Smooth muscle cell (in vitro differentiated cells): ENCODE measurements around the gene MYO19. TPM values are rescaled to one million over a fixed set of nuclear protein-coding genes. Genes with fewer than 3 reads are reported as not detected.

Experiments used
- DNase-seq: peaks from one replicate; lab custom pipeline; 2025; ENCODE audit not compliant: unreplicated experiment; lab: John Stamatoyannopoulos, UW
- H2AFZ ChIP-seq: fragments of 200-600 bp; sonication (generic); 2 replicates; pipeline ENCODE4 v1.6.0; 2016; ENCODE audit warnings: antibody characterized with exemption, low read depth, mild to moderate bottlenecking
- H3F3A ChIP-seq: fragments of 200-600 bp; sonication (generic); 2 replicates; pipeline ENCODE4 v1.6.0; 2017; ENCODE audit warnings: antibody characterized with exemption, low read depth
- H3K27ac ChIP-seq: fragments of 200-600 bp; sonication (generic); 2 replicates; pipeline ENCODE4 v1.5.1; 2016; ENCODE audit warnings: low read depth, mild to moderate bottlenecking
- H3K27me3 ChIP-seq: fragments of 200-600 bp; sonication (generic); 2 replicates; pipeline ENCODE4 v1.6.1; 2016; ENCODE audit warnings: low read depth, mild to moderate bottlenecking
- H3K36me3 ChIP-seq: fragments of 200-600 bp; sonication (generic); 2 replicates; pipeline ENCODE4 v1.5.1; 2016; ENCODE audit warnings: low read depth
- H3K4me1 ChIP-seq: fragments of 200-600 bp; sonication (generic); 2 replicates; pipeline ENCODE4 v1.5.1; 2016; ENCODE audit warnings: low read depth
- H3K4me2 ChIP-seq: fragments of 200-600 bp; sonication (generic); 2 replicates; pipeline ENCODE4 v1.6.0; 2016; ENCODE audit warnings: mild to moderate bottlenecking
- H3K4me3 ChIP-seq: fragments of 200-600 bp; sonication (generic); 2 replicates; pipeline ENCODE4 v1.5.1; 2016; ENCODE audit warnings: mild to moderate bottlenecking
- H3K79me2 ChIP-seq: fragments of 200-600 bp; sonication (generic); 2 replicates; pipeline ENCODE4 v1.6.0; 2016; ENCODE audit warnings: low read depth, mild to moderate bottlenecking
- H3K9ac ChIP-seq: fragments of 200-600 bp; sonication (generic); 2 replicates; pipeline ENCODE4 v1.6.0; 2016; ENCODE audit warnings: low read depth
- H3K9me3 ChIP-seq: fragments of 200-600 bp; sonication (generic); replicated peaks from 2 replicates; pipeline ENCODE4 v1.5.1; 2016; ENCODE audit warnings: low read depth
- H4K20me1 ChIP-seq: fragments of 200-600 bp; sonication (generic); 2 replicates; pipeline ENCODE4 v1.6.0; 2016; ENCODE audit warnings: low read depth
- CTCF ChIP-seq: fragments of 200-600 bp; sonication (generic); IDR thresholded peaks from 2 replicates; pipeline ENCODE4 v1.5.1; 2017; ENCODE audit warnings: borderline replicate concordance, mild to moderate bottlenecking, antibody characterized with exemption; ENCODE audit not compliant: insufficient read depth, poor library complexity, severe bottlenecking
- WGBS: methylation state at CpG from one replicate; pipeline ENCODE4 v1.1.7; 2016; ENCODE audit warnings: low lambda C conversion rate; 5-methylcytosine and 5-hydroxymethylcytosine counted together
- polyA plus RNA-seq: library from polyadenylated mRNA; unstranded; fragments of >200 nt; fragmentation: Nextera tagmentation; extraction: Ambion mirVana; gene quantifications from 2 replicates; pipeline ENCODE4 v1.2.1, GENCODE V29; 2016
- total RNA-seq: library from RNA; depleted of rRNA; stranded (reverse); fragments of >200 nt; gene quantifications from 2 replicates; pipeline ENCODE4 v1.2.3, GENCODE V29; 2014

The MYO19 gene
- total and polyA plus RNA-seq, 2 experiments from 2014 or later = 20.4 to 34.8 TPM

- Histone ChIP-seq H2AFZ (no peak overlapping the region), H3K36me3 (peaks cover 2% of the 10 kb centered on the region), H3F3A (no peaks in the 10 kb centered on the region), H3K4me2 (no peak overlapping the region), H4K20me1 (no peaks in the 10 kb centered on the region), H3K27me3 (no peaks in the 10 kb centered on the region), H3K79me2 (no peaks in the 10 kb centered on the region), H3K4me3 (no peak overlapping the region), H3K27ac (no peak overlapping the region), H3K9ac (no peak overlapping the region), H3K4me1 (no peaks in the 10 kb centered on the region), H3K9me3 (no peaks in the 10 kb centered on the region)
- TF ChIP-seq CTCF = no peak
- over 99% methylated on average over 6 of the region's 6 CpGs for WGBS
- DNase-seq = no peak
These were observed 27.4 kb downstream of the MYO19 start for GRCh38 chr17:36507266-36507665.

- Histone ChIP-seq H3K27me3 (no peaks in the 10 kb centered on the region), H2AFZ (no peak overlapping the region), H3K36me3 (peaks cover 2% of the 10 kb centered on the region), H3K4me2 (no peak overlapping the region), H3K4me3 (no peak overlapping the region), H3K79me2 (no peaks in the 10 kb centered on the region), H3K27ac (no peak overlapping the region), H3K4me1 (no peaks in the 10 kb centered on the region), H3F3A (no peaks in the 10 kb centered on the region), H3K9ac (no peak overlapping the region), H4K20me1 (no peaks in the 10 kb centered on the region), H3K9me3 (no peaks in the 10 kb centered on the region)
- no peak for TF ChIP-seq CTCF
- DNase-seq = no peak
- 94% methylated on average over 11 of the region's 11 CpGs for WGBS
These were observed 27.8 kb downstream of the MYO19 start for GRCh38 chr17:36506831-36507230.

- no peak overlapping the region for H2AFZ ChIP-seq
- H3K27ac ChIP-seq = no peak overlapping the region
- H3K79me2 ChIP-seq = no peaks in the 10 kb centered on the region
- H3K4me3 ChIP-seq = no peak overlapping the region
- no peaks in the 10 kb centered on the region for H3K27me3 ChIP-seq
- no peaks in the 10 kb centered on the region for H3K4me1 ChIP-seq
- H3F3A ChIP-seq = no peaks in the 10 kb centered on the region
- H3K9me3 ChIP-seq = no peaks in the 10 kb centered on the region
- WGBS = 93% methylated on average over 6 of the region's 6 CpGs
- H3K4me2 ChIP-seq = no peak overlapping the region
- DNase-seq = no peak
- H3K9ac ChIP-seq = no peak overlapping the region
- H4K20me1 ChIP-seq = no peaks in the 10 kb centered on the region
- TF ChIP-seq CTCF = no peak
- peaks cover 2% of the 10 kb centered on the region for H3K36me3 ChIP-seq
These were observed 28.3 kb downstream of the MYO19 start for GRCh38 chr17:36506249-36506826.

- Histone ChIP-seq H3K9ac (no peak overlapping the region), H3K4me3 (no peak overlapping the region), H3K36me3 (peaks cover 2% of the 10 kb centered on the region), H3K4me1 (no peaks in the 10 kb centered on the region), H3K27me3 (no peaks in the 10 kb centered on the region), H3K4me2 (no peak overlapping the region), H4K20me1 (no peaks in the 10 kb centered on the region), H3K27ac (no peak overlapping the region), H2AFZ (no peak overlapping the region), H3K9me3 (no peaks in the 10 kb centered on the region), H3F3A (no peaks in the 10 kb centered on the region), H3K79me2 (no peaks in the 10 kb centered on the region)
- no peak for DNase-seq
- TF ChIP-seq CTCF = no peak
- WGBS = 97% methylated on average over 7 of the region's 8 CpGs
These were observed 29.5 kb downstream of the MYO19 start for GRCh38 chr17:36505171-36505570.
